ENCODE results near the gene PSMG4. TPM values are rescaled to one million over a fixed set of nuclear protein-coding genes. Genes with fewer than 3 reads are reported as not detected.

The PSMG4 gene, protein sequence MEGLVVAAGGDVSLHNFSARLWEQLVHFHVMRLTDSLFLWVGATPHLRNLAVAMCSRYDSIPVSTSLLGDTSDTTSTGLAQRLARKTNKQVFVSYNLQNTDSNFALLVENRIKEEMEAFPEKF
- 10.1 and 11.0 TPM in 2 replicates for total RNA-seq (2014; rRNA removed; shearing (Covaris generic))

DNA sequence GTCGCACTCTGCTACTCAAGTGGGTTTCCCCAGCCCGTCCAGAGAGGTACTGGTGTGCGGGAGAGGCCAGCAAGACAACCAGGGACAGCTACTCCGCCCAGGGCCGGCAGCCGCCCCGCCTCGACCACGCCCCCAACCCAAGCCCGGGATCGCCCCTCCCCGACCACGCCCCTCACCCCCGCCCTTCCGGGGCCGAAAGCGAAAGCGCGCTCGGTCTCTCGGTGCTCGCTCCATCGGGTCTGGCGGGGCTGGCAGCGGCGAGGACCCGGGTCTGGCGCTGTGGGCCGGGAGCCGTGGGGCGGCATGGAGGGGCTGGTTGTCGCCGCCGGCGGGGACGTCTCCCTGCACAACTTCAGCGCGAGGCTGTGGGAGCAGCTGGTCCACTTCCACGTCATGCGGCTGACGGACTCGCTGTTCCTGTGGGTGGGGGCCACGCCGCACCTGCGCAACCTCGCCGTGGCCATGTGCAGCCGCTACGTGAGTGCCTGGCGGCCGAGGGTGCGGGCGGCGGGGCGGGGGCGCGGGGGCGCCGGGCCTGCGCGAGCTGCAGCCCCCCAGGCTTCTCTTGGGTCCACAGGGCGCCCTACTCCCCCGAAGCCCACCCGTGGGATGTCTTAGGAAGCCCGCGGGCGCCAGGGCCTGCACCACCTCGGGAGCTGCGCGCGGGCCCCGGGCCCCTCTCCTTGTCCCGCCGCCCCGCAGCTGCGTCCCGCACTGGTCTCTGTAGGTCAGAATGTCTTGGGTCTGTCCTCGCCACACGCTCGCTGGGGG, at the start of gene PSMG4:
TSS of gene PSMG4 (plus strand) at position 228 of the 771 bp plus-strand sequence. CDS start at position 304, 76 bp downstream.
- H3K27ac ChIP-seq: peak within 1 kb of the TSS; percentile 25; the same call in 1 of the 2 replicates
- no peaks in the 10 kb centered on the region for H3K9me3 ChIP-seq (replicated peaks)
- peak; percentile 84 to 86 for DNase-seq

DNA sequence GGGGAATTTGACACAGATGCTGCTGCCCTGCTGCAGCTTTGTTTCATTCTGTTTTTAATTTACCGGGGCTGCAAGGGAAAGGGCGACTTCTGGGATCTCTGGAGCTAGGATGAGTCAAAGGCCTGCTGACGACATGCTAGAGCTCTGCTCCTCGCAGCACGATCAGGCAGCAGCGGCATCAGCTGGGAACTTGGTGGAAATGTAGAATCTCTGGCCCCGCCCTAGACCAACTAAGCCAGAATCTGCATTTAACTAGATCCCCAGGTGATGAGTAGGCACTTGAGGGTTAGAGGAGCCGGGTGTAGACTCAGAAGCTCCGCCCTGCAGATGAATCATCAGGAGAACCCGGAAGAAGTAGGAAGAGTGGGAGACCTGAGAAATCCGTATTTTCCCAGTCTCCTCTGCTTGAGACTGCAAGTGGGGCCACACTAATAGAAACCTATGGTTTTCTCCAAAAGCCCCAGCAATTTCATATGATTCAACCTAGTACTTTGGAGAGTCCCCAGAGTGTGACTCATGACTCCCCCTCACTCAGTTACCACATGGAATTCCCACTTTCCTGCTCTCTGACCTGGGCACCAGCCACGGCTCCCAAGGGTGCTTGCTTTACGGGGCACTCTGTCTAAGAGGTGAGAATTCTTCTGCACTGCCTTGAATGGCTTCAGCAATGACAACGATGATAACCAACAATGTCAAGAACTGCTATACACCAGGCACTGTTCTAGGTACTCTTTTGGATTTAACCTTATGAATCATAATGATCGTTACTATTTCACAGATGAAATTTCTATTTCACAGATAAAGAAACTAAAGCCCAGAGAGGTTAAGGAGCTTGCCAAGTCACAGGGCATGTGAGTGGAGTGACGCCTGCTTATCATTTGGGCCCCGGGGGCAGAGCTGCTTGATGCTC, 49.4 kb upstream of the PSMG4 start:
- Histone ChIP-seq H3K27ac (no peak overlapping the region), H3K36me3 (no peaks in the 10 kb centered on the region), H3K27me3 (no peaks in the 10 kb centered on the region), H3K4me3 (peak overlapping the region; percentile 25), H3K9me3 (replicated peaks) (no peaks in the 10 kb centered on the region), H3K4me1 (peaks cover 3% of the 10 kb centered on the region)
- peak; percentile 64 to 74 for DNase-seq

More for the DNA sequence above, at the start of gene PSMG4:
- peaks cover 9% of the 10 kb centered on the region for H3K4me1 ChIP-seq
- peak within 1 kb of the TSS; percentile 87 for H3K4me3 ChIP-seq
- H3K27me3 ChIP-seq: no peaks in the 10 kb centered on the region; the same call in 1 of the 2 replicates
- H3K36me3 ChIP-seq: peaks cover 5% of the 10 kb centered on the region

DNA sequence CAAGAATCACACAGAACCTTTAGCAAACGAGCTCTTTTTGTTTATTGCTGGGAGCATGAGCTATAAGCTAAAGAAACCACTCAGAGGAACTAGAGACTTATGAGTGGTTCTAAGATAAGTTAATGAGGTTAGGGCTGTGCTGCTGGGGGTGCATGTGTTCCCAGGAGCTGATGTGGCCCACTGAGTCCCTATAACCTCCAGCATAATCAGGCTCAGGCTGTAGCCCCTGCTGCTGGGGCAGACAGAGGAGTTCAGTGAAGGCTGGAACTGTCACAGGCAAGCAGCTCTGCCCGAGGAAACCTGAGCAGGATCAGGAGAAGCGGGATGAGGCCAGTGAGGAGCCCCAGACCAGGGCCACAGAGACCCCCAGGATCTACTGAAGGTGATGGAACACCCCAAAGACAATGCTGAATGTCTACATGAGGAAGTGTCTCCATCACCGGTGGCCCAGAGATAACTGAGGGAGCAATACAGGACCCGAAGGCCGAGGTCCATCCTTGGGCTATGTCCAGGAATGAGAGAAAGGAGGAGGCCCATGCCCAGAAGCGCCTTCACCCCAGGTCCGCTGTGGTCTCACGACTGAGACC, 48.6 kb upstream of the PSMG4 start:
- no peak overlapping the region for H3K4me3 ChIP-seq
- H3K9me3 ChIP-seq (replicated peaks): no peaks in the 10 kb centered on the region
- no peaks in the 10 kb centered on the region for H3K36me3 ChIP-seq
- no peaks in the 10 kb centered on the region for H3K27me3 ChIP-seq
- no peak for DNase-seq
- peaks cover 3% of the 10 kb centered on the region for H3K4me1 ChIP-seq
- no peak overlapping the region for H3K27ac ChIP-seq

DNA sequence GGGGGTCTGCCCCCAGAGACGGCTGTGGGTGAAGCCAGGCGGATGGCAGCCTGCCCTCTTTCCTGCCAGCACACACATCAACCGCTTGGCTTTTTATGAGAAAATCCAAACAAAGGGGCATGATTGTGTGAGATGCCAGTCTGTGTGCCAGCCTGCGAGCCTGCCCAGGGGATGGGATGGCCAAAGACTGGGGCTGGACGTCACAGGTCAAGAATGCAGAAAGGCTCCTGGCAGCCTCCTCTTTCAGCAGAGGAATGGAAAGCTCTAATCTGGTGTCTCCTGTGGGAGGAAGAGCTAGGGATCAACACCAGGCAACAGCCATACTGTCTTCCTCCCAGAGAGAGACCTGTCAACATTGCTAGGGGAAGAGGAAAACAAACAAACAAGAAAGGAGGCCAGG, 47.1 kb upstream of the PSMG4 start:
- no peak overlapping the region for H3K27ac ChIP-seq
- no peak for DNase-seq

DNA sequence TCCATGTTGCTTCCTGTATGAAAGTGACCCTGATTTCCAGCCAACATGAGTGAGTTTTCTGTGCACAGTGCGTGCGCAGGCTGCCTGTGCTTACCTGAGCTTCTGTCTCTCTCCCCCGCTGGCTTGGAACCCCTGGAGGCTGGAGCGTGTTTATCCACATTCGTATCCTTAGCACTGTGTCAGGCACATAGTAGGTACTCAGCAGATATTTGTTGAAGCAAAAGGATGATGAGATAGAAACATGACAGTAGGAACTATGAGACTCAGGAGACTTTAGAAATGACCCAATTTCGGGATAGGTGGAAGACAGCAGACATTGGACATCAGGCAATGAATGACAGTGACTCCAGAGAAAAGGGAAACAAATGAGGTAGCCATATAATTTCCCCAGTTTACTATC, 46.5 kb upstream of the PSMG4 start:
- Histone ChIP-seq H3K4me3 (no peak overlapping the region), H3K9me3 (replicated peaks) (no peaks in the 10 kb centered on the region), H3K27ac (no peak overlapping the region), H3K4me1 (peaks cover 3% of the 10 kb centered on the region), H3K27me3 (no peaks in the 10 kb centered on the region), H3K36me3 (no peaks in the 10 kb centered on the region)
- no peak for DNase-seq

More for the DNA sequence above, 47.1 kb upstream of the PSMG4 start:
- Histone ChIP-seq H3K4me3 (no peak overlapping the region), H3K4me1 (peaks cover 3% of the 10 kb centered on the region), H3K27me3 (no peaks in the 10 kb centered on the region), H3K36me3 (no peaks in the 10 kb centered on the region), H3K9me3 (replicated peaks) (no peaks in the 10 kb centered on the region)

DNA sequence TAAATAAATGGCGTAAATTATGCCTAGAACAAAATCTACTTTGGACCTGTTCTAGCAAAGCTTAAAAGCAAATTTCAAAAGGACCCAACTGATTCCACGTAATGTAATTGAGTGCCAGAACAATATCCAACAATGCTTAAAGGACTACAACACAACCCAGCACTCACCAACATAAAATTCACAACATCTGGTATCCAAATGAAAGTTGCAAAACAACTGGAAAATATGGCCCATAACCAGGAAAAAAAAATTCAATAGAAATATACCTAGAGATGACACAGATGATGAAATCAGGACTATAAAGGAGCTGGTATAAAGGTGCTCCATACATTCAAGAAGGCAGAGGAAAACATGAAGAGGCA, 45.4 kb upstream of the PSMG4 start:
- Histone ChIP-seq H3K9me3 (replicated peaks) (no peaks in the 10 kb centered on the region), H3K4me1 (peaks cover 2% of the 10 kb centered on the region), H3K36me3 (no peaks in the 10 kb centered on the region), H3K27me3 (no peaks in the 10 kb centered on the region), H3K4me3 (no peak overlapping the region), H3K27ac (no peak overlapping the region)
- DNase-seq: no peak

DNA sequence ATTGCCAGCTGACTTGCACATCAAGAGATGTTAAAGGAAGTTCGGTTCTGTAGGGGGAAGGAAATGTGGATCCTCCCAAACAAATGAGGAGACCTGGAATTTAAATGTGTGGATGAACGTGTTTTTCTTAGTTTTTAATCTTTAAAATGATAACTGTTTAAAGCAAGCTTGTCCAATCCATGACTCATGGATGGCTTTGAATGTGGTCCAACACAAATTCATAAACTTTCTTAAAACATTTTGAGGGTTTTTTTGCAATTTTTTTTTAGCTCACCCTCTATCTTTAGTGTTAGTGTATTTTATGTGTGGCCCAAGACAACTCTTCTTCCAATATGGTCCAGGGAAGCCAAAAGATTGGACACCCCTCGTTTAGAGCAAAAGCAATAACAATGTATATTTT, 43.8 kb upstream of the PSMG4 start:
- H3K4me3 ChIP-seq: no peak overlapping the region
- no peak for DNase-seq
- H3K9me3 ChIP-seq (replicated peaks): no peaks in the 10 kb centered on the region
- H3K27ac ChIP-seq: no peak overlapping the region
- no peaks in the 10 kb centered on the region for H3K36me3 ChIP-seq
- no peaks in the 10 kb centered on the region for H3K4me1 ChIP-seq
- H3K27me3 ChIP-seq: no peaks in the 10 kb centered on the region

DNA sequence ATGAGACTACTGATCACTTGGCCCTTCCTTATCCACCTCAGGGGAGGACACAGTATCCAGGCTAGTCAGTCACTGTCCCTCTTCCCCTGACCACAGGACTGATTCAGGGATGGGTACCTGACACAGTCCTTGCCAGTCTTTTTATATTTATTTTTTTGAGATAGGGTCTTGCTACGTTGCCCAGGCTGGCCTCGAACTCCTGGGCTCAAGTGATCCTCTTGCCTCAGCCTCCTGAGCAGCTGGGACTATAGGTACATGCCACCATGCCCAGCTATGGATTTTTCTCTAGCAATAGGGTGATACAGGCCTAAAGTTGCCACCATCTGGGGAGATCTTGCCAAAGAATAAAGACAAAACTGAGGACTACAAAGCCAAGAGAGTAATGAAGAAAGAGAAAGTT, 41.5 kb upstream of the PSMG4 start:
- no peaks in the 10 kb centered on the region for H3K4me1 ChIP-seq
- no peaks in the 10 kb centered on the region for H3K27me3 ChIP-seq
- H3K9me3 ChIP-seq (replicated peaks): no peaks in the 10 kb centered on the region
- H3K27ac ChIP-seq: no peak overlapping the region
- no peak overlapping the region for H3K4me3 ChIP-seq
- no peak for DNase-seq
- no peaks in the 10 kb centered on the region for H3K36me3 ChIP-seq

DNA sequence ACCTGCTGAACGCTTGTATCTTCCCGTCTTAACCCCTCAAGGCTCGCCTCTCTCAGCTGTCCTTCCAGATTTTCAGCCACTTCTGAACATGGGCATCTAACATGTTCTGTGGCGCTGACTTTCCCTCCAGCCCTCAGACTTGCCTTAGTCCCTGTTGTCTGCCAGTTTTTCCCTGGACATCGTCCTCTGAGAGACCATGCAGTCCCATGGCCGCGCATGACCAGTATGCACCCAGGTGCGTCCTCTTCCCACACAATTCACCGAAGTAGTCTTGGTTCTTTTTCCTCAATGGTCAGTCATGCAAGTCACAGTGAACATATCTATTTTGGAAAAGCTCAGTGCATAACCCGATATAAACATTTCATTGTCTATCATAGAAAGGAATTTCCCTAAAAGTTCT, 40.5 kb upstream of the PSMG4 start:
- Histone ChIP-seq H3K36me3 (no peaks in the 10 kb centered on the region), H3K4me1 (no peaks in the 10 kb centered on the region), H3K27ac (no peak overlapping the region), H3K27me3 (no peaks in the 10 kb centered on the region), H3K4me3 (no peak overlapping the region), H3K9me3 (replicated peaks) (no peaks in the 10 kb centered on the region)
- no peak for DNase-seq

DNA sequence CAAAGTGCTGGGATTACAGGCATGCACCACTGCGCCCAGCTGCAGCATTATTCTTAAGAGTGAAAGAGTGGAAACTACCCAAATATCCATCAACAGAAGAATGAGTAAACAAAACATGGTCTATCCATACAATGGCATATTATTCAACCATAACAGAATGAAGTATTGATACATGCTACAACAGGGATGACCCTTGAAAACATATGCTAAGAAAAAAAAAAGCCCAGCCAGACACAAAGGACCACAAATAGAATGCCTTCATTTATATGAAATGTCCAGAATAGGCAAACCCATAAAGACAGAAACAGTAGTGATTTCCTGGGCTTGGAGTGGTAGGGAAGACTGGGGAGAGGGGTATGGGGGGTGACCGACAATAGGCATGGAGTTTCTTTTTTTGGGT, 38.4 kb upstream of the PSMG4 start:
- no peak overlapping the region for H3K4me3 ChIP-seq
- no peaks in the 10 kb centered on the region for H3K27me3 ChIP-seq
- no peak overlapping the region for H3K27ac ChIP-seq
- DNase-seq: no peak
- H3K9me3 ChIP-seq (replicated peaks): no peaks in the 10 kb centered on the region
- H3K36me3 ChIP-seq: no peaks in the 10 kb centered on the region
- no peaks in the 10 kb centered on the region for H3K4me1 ChIP-seq

DNA sequence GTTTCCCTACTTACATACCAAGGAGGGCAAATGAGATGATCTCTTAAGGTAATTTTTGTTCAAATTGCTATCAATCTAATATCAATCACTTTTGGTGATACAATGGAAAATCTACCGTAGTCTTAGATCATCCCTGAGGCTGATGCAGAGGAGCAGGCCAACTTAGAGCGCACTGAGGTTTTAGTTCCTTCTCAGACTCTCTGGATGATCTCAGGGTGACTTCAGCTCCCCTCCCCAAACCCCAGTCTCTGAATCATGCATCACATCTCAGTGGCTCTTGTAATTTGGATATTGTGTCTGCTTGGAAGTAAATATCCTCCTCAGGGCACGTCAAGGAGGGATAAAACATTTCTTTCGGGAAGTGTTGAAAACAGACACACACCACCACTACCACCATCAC, 37.2 kb upstream of the PSMG4 start:
- Histone ChIP-seq H3K4me1 (no peaks in the 10 kb centered on the region), H3K9me3 (replicated peaks) (no peaks in the 10 kb centered on the region), H3K36me3 (no peaks in the 10 kb centered on the region), H3K4me3 (no peak overlapping the region), H3K27me3 (no peaks in the 10 kb centered on the region), H3K27ac (no peak overlapping the region)
- DNase-seq: no peak

DNA sequence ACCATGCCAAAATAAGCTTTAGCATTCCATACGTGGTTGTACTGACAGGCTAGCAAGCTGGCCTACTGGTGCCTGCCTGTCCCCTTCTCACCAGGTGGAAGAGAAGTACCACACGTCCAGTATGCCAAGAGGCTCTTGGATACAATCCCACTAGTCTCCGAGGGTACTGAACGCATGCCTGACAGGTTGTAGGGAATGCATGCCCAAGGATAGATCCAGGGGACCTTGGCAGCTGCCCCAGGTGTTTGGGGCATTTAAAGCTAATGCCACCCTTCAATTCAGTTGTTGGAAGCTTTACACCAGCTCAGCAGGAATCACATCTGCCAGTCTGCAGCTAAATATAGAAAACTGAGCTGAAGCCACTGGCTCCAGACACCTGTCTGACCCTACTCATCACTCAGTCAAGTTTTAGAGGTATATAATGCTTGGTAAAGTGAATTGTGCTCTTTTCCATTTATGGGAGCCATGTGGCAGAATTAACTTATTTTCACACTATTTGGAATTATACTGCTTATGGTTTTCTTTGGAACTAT, 36.2 kb upstream of the PSMG4 start:
- H3K4me1 ChIP-seq: no peaks in the 10 kb centered on the region
- no peaks in the 10 kb centered on the region for H3K9me3 ChIP-seq (replicated peaks)
- DNase-seq: no peak
- no peaks in the 10 kb centered on the region for H3K27me3 ChIP-seq
- no peaks in the 10 kb centered on the region for H3K36me3 ChIP-seq
- no peak overlapping the region for H3K27ac ChIP-seq
- no peak overlapping the region for H3K4me3 ChIP-seq

DNA sequence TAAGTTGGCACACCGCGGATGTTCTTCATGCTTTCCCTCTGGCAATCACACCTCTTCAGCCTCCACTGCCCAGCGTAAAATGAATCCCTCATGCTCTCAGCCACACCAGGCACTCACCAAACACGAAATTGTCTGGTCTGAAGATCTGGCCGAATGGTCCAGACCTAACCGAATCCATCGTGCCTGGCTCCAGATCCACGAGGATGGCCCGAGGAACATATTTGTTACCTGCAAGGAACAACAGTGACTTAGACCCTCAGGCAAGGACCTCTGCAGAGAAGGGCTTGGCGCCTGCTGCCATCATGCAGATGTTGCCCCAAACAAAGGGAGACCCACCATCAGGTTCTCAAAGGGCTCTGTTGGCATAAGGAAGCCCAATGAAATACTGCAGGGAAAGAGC, 32.7 kb upstream of the PSMG4 start:
- H3K27me3 ChIP-seq: peaks cover 9% of the 10 kb centered on the region; the same call in 1 of the 2 replicates
- no peaks in the 10 kb centered on the region for H3K9me3 ChIP-seq (replicated peaks)
- H3K4me3 ChIP-seq: no peak overlapping the region

DNA sequence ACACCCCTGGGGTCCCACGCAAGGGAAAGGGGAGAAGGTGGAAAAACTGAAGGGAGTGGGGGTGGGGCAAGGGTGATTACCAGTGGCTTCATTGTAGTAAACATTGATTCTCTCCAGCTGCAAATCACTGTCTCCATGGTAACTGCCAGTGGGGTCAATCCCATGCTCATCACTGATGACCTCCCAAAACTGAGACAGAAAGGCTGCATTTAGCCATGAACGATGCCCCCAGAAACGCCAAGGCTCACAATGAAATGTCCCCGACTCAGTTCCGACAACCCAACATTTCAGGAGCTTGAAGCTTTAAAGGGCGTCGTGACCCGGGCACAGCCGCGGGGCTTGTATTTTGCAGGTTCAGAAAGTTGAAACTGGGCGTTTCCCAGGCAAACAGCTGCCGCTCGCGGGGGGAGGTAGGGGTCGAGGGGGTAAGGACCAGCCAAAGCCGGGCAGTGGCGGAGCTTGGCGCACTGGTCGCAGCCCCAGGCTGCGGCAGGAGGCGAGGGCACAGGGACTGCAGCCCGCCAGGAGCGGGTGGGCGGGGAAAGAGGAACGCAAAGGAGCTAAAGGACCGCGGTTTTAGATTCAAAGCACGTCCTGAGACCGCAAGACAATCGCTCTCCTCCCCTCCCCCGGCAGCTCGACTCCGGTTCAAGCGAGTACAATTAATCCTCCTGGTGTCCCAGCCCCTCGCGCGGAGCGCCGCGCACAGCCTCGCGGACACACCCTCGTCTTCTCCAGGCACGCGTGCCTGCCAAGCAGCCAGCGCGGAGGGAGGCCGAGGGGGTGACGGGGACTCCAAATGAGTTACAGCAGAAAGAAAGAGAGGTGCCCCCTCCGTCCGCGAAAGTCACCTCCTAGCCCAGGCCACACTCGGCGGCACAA, 32.0 kb upstream of the PSMG4 start:
- Histone ChIP-seq H3K4me1 (peaks cover 2% of the 10 kb centered on the region; the same call in 1 of the 2 replicates), H3K9me3 (replicated peaks) (no peaks in the 10 kb centered on the region), H3K4me3 (peak overlapping the region; percentile 70), H3K36me3 (no peaks in the 10 kb centered on the region), H3K27me3 (peaks cover 9% of the 10 kb centered on the region; the same call in 1 of the 2 replicates), H3K27ac (no peak overlapping the region)
- DNase-seq: peak; percentile 43 to 50

More for the DNA sequence above, 32.7 kb upstream of the PSMG4 start:
- no peak overlapping the region for H3K27ac ChIP-seq
- no peaks in the 10 kb centered on the region for H3K36me3 ChIP-seq
- peaks cover 2% of the 10 kb centered on the region; the same call in 1 of the 2 replicates for H3K4me1 ChIP-seq
- no peak for DNase-seq

Measured in SJCRH30 (cell line).